ENCODE results near the gene DUT.

DNA sequence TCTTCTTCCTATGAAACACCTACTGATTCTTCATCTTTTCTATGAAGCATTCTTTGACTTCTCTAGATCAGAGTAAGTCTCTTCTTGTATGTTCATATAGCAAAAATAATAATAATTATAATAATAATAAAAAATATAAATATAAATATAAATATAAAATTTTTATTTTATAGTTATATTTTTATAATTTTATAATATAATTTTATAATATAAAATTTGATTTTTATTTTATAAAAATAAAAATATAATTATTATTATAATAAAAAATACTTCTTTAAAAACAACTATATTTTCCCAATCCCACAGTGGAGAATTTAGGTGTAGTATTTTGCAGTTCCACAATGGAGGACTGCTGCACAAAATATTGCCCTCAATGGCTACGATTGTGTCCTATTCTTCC, 34.3 kb downstream of the DUT start:
- TF ChIP-seq, protein P1, sequence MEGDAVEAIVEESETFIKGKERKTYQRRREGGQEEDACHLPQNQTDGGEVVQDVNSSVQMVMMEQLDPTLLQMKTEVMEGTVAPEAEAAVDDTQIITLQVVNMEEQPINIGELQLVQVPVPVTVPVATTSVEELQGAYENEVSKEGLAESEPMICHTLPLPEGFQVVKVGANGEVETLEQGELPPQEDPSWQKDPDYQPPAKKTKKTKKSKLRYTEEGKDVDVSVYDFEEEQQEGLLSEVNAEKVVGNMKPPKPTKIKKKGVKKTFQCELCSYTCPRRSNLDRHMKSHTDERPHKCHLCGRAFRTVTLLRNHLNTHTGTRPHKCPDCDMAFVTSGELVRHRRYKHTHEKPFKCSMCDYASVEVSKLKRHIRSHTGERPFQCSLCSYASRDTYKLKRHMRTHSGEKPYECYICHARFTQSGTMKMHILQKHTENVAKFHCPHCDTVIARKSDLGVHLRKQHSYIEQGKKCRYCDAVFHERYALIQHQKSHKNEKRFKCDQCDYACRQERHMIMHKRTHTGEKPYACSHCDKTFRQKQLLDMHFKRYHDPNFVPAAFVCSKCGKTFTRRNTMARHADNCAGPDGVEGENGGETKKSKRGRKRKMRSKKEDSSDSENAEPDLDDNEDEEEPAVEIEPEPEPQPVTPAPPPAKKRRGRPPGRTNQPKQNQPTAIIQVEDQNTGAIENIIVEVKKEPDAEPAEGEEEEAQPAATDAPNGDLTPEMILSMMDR (IDR thresholded peaks at IDR 0.05): no peak
- no peak for TF ChIP-seq POLR2A (IDR thresholded peaks at IDR 0.05)
